Gastroesophageal sphincter (tissue), 3 donors: Measurements from ENCODE around the gene FOXD2.

Experiments used
- CTCF ChIP-seq, 4 experiments: fragments of 200-600 bp in 2 of 4; fragments of 450-650 bp in 2 of 4; sonication (generic) in 1 of 4; IDR thresholded peaks; one replicate each; pipeline ENCODE4 v1.5.1; 2017 to 2019; ENCODE audit warnings: antibody characterized with exemption in 4 of 4, mild to moderate bottlenecking in 2 of 4, moderate library complexity in 2 of 4
- POLR2A ChIP-seq, 2 donors: fragments of 450-650 bp; IDR thresholded peaks; one replicate each; pipeline ENCODE4 v1.6.1; 2017; ENCODE audit warnings: antibody characterized with exemption in 2 of 2, mild to moderate bottlenecking in 2 of 2, moderate library complexity in 1 of 2

GRCh38 chr1:47399138-47399845 is 38.6 kb upstream of the FOXD2 start:
- TF ChIP-seq CTCF (IDR thresholded peaks at IDR 0.05): no peak
- no peak for TF ChIP-seq POLR2A (IDR thresholded peaks at IDR 0.05)
